ENCODE measurements around the gene NHLRC3. TPM values are rescaled to one million over a fixed set of nuclear protein-coding genes. Genes with fewer than 3 reads are reported as not detected.
A peak's percentile ranks its signal among the peaks of the same experiment; 100 is the strongest.

The NHLRC3 gene
- total and polyA plus RNA-seq, 4 donors, result 9.0 to 60.3 (median 18.1) TPM

GRCh38 chr13:39023761-39024160 is 14.5 kb upstream of the NHLRC3 start:
- Histone ChIP-seq H3K9ac (ENCODE audit: insufficient read depth in 1 of 2, low read length in 2 of 2) (no peak overlapping the region), H3K27me3 (ENCODE audit: control insufficient read depth in 3 of 3, insufficient read depth in 3 of 3, low read length in 2 of 3) (no peaks in the 10 kb centered on the region), H3K36me3 (ENCODE audit: control insufficient read depth in 4 of 4, insufficient read depth in 4 of 4, low read length in 4 of 4) (peaks cover 9 to 34% (median 29%) of the 10 kb centered on the region in 4 donors), H3K9me3 (ENCODE audit: control insufficient read depth in 4 of 4, insufficient read depth in 3 of 4, low read length in 3 of 4) (no peaks in the 10 kb centered on the region), H3K4me1 (ENCODE audit: control insufficient read depth in 5 of 5, insufficient read depth in 5 of 5, low read length in 5 of 5) (peaks cover 0 to 7% (median 0%) of the 10 kb centered on the region in 5 donors), H3K4me3 (no peak overlapping the region), H3K27ac (ENCODE audit: low read depth in 1 of 2, low read length in 1 of 2) (no peak overlapping the region)
- ATAC-seq (ENCODE audit: insufficient read depth, low FRiP score) (no peak), DNase-seq (peak in 1 of 3 donors; percentile 46)
- TF ChIP-seq CTCF (IDR thresholded peaks at IDR 0.05; ENCODE audit: control extremely low read depth, extremely low read depth), result no peak

- H3K9me3 ChIP-seq (ENCODE audit: control insufficient read depth in 4 of 4, insufficient read depth in 3 of 4, low read length in 3 of 4), result no peaks in the 10 kb centered on the region
- no peak overlapping the region for H3K9ac ChIP-seq (ENCODE audit: insufficient read depth in 1 of 2, low read length in 2 of 2)
- peaks cover 0 to 7% (median 0%) of the 10 kb centered on the region in 5 donors for H3K4me1 ChIP-seq (ENCODE audit: control insufficient read depth in 5 of 5, insufficient read depth in 5 of 5, low read length in 5 of 5)
- WGBS, 2 donors, result 86 to 91% methylated on average over 2 of the region's 2 CpGs
- TF ChIP-seq CTCF (IDR thresholded peaks at IDR 0.05; ENCODE audit: control extremely low read depth, extremely low read depth), result no peak
- DNase-seq (no peak), ATAC-seq (ENCODE audit: insufficient read depth, low FRiP score) (no peak)
- H3K27ac ChIP-seq (ENCODE audit: low read depth in 1 of 2, low read length in 1 of 2), result no peak overlapping the region
- no peak overlapping the region for H3K4me3 ChIP-seq
- H3K36me3 ChIP-seq (ENCODE audit: control insufficient read depth in 4 of 4, insufficient read depth in 4 of 4, low read length in 4 of 4), result peaks cover 9 to 34% (median 29%) of the 10 kb centered on the region in 4 donors
- H3K27me3 ChIP-seq (ENCODE audit: control insufficient read depth in 3 of 3, insufficient read depth in 3 of 3, low read length in 2 of 3), result no peaks in the 10 kb centered on the region
Measured at GRCh38 chr13:39025433-39025839, 12.8 kb upstream of the NHLRC3 start.

- peaks cover 0 to 24% (median 4%) of the 10 kb centered on the region in 5 donors for H3K4me1 ChIP-seq (ENCODE audit: control insufficient read depth in 5 of 5, insufficient read depth in 5 of 5, low read length in 5 of 5)
- no peaks in the 10 kb centered on the region for H3K9me3 ChIP-seq (ENCODE audit: control insufficient read depth in 4 of 4, insufficient read depth in 3 of 4, low read length in 3 of 4)
- no peak overlapping the region for H3K4me3 ChIP-seq
- ATAC-seq (ENCODE audit: insufficient read depth, low FRiP score), result no peak
- no peak for TF ChIP-seq CTCF (IDR thresholded peaks at IDR 0.05; ENCODE audit: control extremely low read depth, extremely low read depth)
- WGBS, 2 donors, result 97 to 100% methylated on average over 1 of the region's 1 CpG
- H3K9ac ChIP-seq (ENCODE audit: insufficient read depth in 1 of 2, low read length in 2 of 2), result no peak overlapping the region
- no peaks in the 10 kb centered on the region for H3K27me3 ChIP-seq (ENCODE audit: control insufficient read depth in 3 of 3, insufficient read depth in 3 of 3, low read length in 2 of 3)
- peaks cover 0 to 11% (median 3%) of the 10 kb centered on the region in 4 donors for H3K36me3 ChIP-seq (ENCODE audit: control insufficient read depth in 4 of 4, insufficient read depth in 4 of 4, low read length in 4 of 4)
- H3K27ac ChIP-seq (ENCODE audit: low read depth in 1 of 2, low read length in 1 of 2), result no peak overlapping the region
- DNase-seq, result no peak
Measured at GRCh38 chr13:39032150-39032549, 6.1 kb upstream of the NHLRC3 start.

- Histone ChIP-seq H3K36me3 (ENCODE audit: control insufficient read depth in 4 of 4, insufficient read depth in 4 of 4, low read length in 4 of 4) (peaks cover 0 to 2% (median 2%) of the 10 kb centered on the region in 4 donors), H3K9me3 (ENCODE audit: control insufficient read depth in 4 of 4, insufficient read depth in 3 of 4, low read length in 3 of 4) (no peaks in the 10 kb centered on the region), H3K27ac (ENCODE audit: low read depth in 1 of 2, low read length in 1 of 2) (no peak overlapping the region), H3K27me3 (ENCODE audit: control insufficient read depth in 3 of 3, insufficient read depth in 3 of 3, low read length in 2 of 3) (no peaks in the 10 kb centered on the region), H3K9ac (ENCODE audit: insufficient read depth in 1 of 2, low read length in 2 of 2) (no peak overlapping the region), H3K4me1 (ENCODE audit: control insufficient read depth in 5 of 5, insufficient read depth in 5 of 5, low read length in 5 of 5) (peaks cover 0 to 26% (median 5%) of the 10 kb centered on the region in 5 donors), H3K4me3 (no peak overlapping the region)
- WGBS, 2 donors, result 85 to 89% methylated on average over 1 of the region's 1 CpG
- no peak for TF ChIP-seq CTCF (IDR thresholded peaks at IDR 0.05; ENCODE audit: control extremely low read depth, extremely low read depth)
- no peak for ATAC-seq (ENCODE audit: insufficient read depth, low FRiP score)
- no peak for DNase-seq
Measured at GRCh38 chr13:39034085-39034484, 4.2 kb upstream of the NHLRC3 start.

All from lung (tissue), 12 donors.